MCF 10A (cell line): ENCODE data around the gene NOTO. TPM values are rescaled to one million over a fixed set of nuclear protein-coding genes. Genes with fewer than 3 reads are reported as not detected.

Source experiments
- BruUV-seq: library from RNA; stranded (reverse); fragments of 400-500 nt; replicated peaks from 2 replicates; lab custom pipeline; 2021; lab: Mats Ljungman, UMichigan
- CTCF ChIA-PET: fragments of 300-600 bp; sonication (Branson Sonifier 250); formaldehyde crosslinking; extraction: SDS; loops from one replicate; lab custom pipeline; 2021; ENCODE audit warnings: antibody characterized with exemption, inconsistent platforms; lab: Yijun Ruan, JAX
- POLR2A ChIA-PET: fragments of 300-600, 350-650 bp; sonication (Branson Sonifier 250); formaldehyde crosslinking; extraction: SDS; loops from one replicate; lab custom pipeline; 2020; ENCODE audit warnings: antibody characterized with exemption, inconsistent platforms; lab: Yijun Ruan, JAX
- DNase-seq: peaks from one replicate; pipeline ENCODE4 v3.0.0-alpha.2; 2018; ENCODE audit not compliant: unreplicated experiment
- H3K27ac Mint-ChIP-seq: one replicate; pipeline ENCODE4 v1.8.0; 2022; ENCODE audit warnings: mild to moderate bottlenecking, low read depth, mixed read lengths; ENCODE audit not compliant: unreplicated experiment
- H3K27me3 Mint-ChIP-seq: one replicate; pipeline ENCODE4 v1.8.0; 2022; ENCODE audit warnings: mixed read lengths; ENCODE audit not compliant: insufficient read depth, unreplicated experiment
- H3K36me3 Mint-ChIP-seq: one replicate; pipeline ENCODE4 v1.8.0; 2022; ENCODE audit warnings: mild to moderate bottlenecking, moderate library complexity, mixed read lengths; ENCODE audit not compliant: insufficient read depth, unreplicated experiment
- H3K4me1 Mint-ChIP-seq: one replicate; pipeline ENCODE4 v1.8.0; 2022; ENCODE audit warnings: mixed read lengths; ENCODE audit not compliant: insufficient read depth, unreplicated experiment
- H3K4me3 Mint-ChIP-seq: one replicate; pipeline ENCODE4 v1.8.0; 2022; ENCODE audit warnings: mild to moderate bottlenecking, moderate library complexity, mixed read lengths; ENCODE audit not compliant: unreplicated experiment
- H3K9me3 Mint-ChIP-seq: one replicate; pipeline ENCODE4 v1.8.0; 2022; ENCODE audit warnings: mixed read lengths; ENCODE audit not compliant: unreplicated experiment
- intact Hi-C: fragments of 100-400 bp; cut with micrococcal nuclease; formaldehyde crosslinking; loops from 2 replicates; pipeline ENCODE4 v1.14.1; 2022
- total RNA-seq: library from RNA; stranded (reverse); gene quantifications from 2 replicates; pipeline ENCODE4 v1.2.3, GENCODE V29; 2022
- TF ChIP-seq, protein P1 (sequence below): fragments of 200-600 bp; IDR thresholded peaks from one replicate; pipeline ENCODE4 v1.8.0; 2022; ENCODE audit warnings: antibody characterized with exemption, mild to moderate bottlenecking; ENCODE audit not compliant: unreplicated experiment

Gene NOTO
- total RNA-seq, 1 experiment from 2014 or later = not detected

DNA sequence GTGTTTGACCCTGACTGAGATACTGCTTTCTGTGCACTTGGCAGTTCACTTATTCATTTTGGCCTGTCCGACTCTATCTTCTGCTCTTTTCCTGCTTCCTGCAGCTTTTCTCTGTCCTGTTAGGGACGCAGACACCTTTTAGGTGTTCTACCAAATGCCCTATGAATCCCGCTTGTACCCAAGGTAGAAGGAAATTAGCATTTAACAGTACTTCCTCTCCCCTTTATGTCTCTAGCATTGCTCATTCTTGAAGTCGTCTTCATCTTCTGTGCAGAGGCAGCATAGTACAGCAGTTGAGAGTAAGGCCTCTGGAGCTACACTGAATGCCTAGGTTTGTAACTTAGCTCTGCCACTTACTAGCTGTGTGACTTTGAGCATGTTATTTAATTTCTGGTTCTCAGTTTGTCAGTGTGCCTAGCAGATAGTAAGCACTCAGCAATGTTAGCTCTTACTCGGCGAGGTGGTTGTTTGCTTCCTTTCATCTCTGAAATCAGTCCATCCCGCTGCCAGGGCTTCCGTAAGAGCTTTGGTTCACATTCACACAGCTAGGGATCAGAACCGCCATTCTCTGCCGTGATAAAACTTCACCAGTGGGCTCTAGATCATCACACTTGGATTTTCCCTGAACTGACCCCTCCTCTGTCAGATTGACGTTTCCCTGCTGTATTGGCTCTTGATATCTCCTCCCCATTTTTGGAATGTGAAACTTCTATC, 33.1 kb downstream of the NOTO start:
- Mint-ChIP-seq H3K27me3 (no peaks in the 10 kb centered on the region), H3K9me3 (no peaks in the 10 kb centered on the region), H3K36me3 (peaks cover 31% of the 10 kb centered on the region), H3K4me1 (peaks cover 23% of the 10 kb centered on the region), H3K4me3 (peak overlapping the region; percentile 75), H3K27ac (peak overlapping the region; percentile 98)
- ChIA-PET POLR2A (interaction anchor here (0.8 to 9.2 kb wide), 6 partner anchors 9 to 165 kb away, joined by 4 to 74 read pairs (median 8); no protein-coding TSS in a partner anchor), CTCF (interaction anchor here (0.5 to 8.1 kb wide), 8 partner anchors 15 to 962 kb away, joined by 3 to 36 read pairs (median 3); partner anchors contain the start of gene SMYD5)
- intact Hi-C loops = no loop called here
- no TSS peak for BruUV-seq
- DNase-seq = no peak
- TF ChIP-seq, protein P1, sequence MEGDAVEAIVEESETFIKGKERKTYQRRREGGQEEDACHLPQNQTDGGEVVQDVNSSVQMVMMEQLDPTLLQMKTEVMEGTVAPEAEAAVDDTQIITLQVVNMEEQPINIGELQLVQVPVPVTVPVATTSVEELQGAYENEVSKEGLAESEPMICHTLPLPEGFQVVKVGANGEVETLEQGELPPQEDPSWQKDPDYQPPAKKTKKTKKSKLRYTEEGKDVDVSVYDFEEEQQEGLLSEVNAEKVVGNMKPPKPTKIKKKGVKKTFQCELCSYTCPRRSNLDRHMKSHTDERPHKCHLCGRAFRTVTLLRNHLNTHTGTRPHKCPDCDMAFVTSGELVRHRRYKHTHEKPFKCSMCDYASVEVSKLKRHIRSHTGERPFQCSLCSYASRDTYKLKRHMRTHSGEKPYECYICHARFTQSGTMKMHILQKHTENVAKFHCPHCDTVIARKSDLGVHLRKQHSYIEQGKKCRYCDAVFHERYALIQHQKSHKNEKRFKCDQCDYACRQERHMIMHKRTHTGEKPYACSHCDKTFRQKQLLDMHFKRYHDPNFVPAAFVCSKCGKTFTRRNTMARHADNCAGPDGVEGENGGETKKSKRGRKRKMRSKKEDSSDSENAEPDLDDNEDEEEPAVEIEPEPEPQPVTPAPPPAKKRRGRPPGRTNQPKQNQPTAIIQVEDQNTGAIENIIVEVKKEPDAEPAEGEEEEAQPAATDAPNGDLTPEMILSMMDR = no peak

DNA sequence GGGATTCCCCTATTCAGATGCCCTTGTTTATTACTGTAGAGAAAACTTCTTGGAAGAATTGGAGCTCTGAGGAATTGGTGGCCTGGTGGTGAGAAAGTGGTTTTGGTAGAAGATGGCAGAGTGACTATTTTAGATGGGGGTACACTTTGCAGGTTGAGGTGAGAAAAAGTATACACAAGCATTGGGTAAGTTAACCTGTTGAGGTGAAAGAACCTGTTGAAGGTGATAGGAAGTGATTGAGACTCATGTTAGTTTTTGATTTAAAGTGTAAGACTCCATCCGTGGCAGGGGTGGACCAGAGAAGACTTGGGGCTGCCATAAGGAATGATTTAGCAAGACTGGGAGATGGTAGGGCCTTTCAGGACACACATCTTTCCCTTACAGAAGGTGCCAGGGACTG, 34.8 kb downstream of the NOTO start:
- no peak overlapping the region for H3K27ac Mint-ChIP-seq
- intact Hi-C loops = no loop called here
- H3K36me3 Mint-ChIP-seq = peaks cover 44% of the 10 kb centered on the region
- CTCF ChIA-PET = interaction anchor here (0.8 to 8.1 kb wide), 6 partner anchors 8 to 1352 kb away, joined by 3 to 36 read pairs (median 4); partner anchors contain the start of gene SMYD5
- no peaks in the 10 kb centered on the region for H3K9me3 Mint-ChIP-seq
- H3K4me1 Mint-ChIP-seq = peaks cover 23% of the 10 kb centered on the region
- no peak overlapping the region for H3K4me3 Mint-ChIP-seq
- H3K27me3 Mint-ChIP-seq = no peaks in the 10 kb centered on the region
- no TSS peak for BruUV-seq
- no peak for DNase-seq
- TF ChIP-seq, protein P1 = no peak
- POLR2A ChIA-PET = interaction anchor here (1.1 kb wide), 1 partner anchor 19 kb away, joined by 3 read pairs; no protein-coding TSS in a partner anchor

DNA sequence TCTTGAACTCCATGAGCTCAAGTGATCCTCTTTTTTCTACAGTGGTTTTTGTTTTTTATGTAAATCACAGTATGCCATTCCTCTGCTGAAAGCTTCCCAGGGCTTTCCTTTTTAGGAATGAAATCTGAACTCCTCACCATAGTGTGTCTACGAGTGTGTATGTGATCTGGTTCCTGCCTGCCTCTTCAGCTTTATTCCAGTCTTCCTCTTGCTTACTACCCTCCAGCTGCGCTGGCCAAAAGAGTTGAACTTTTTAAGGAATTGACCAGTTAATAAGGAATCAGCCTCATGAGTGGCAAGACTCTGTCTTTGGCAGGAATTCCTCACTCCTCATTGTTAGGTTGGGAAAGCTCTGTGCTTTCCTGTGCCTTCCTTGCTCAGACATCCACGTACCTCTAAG, 35.8 kb downstream of the NOTO start:
- intact Hi-C loops = no loop called here
- H3K27ac Mint-ChIP-seq = peak overlapping the region; percentile 23
- H3K4me1 Mint-ChIP-seq = peaks cover 23% of the 10 kb centered on the region
- H3K36me3 Mint-ChIP-seq = peaks cover 51% of the 10 kb centered on the region
- no peak overlapping the region for H3K4me3 Mint-ChIP-seq
- BruUV-seq = no TSS peak
- ChIA-PET CTCF (interaction anchor here (0.6 to 8.1 kb wide), 5 partner anchors 17 to 1728 kb away, joined by 3 to 36 read pairs (median 4); partner anchors contain the start of gene SMYD5), POLR2A (interaction anchor here (0.6 to 1.3 kb wide), 3 partner anchors 42 to 126 kb away, joined by 3 to 5 read pairs (median 4); partner anchors contain the start of genes EGR4 and RAB11FIP5)
- DNase-seq = no peak
- TF ChIP-seq, protein P1 = no peak
- no peaks in the 10 kb centered on the region for H3K27me3 Mint-ChIP-seq
- H3K9me3 Mint-ChIP-seq = no peaks in the 10 kb centered on the region

DNA sequence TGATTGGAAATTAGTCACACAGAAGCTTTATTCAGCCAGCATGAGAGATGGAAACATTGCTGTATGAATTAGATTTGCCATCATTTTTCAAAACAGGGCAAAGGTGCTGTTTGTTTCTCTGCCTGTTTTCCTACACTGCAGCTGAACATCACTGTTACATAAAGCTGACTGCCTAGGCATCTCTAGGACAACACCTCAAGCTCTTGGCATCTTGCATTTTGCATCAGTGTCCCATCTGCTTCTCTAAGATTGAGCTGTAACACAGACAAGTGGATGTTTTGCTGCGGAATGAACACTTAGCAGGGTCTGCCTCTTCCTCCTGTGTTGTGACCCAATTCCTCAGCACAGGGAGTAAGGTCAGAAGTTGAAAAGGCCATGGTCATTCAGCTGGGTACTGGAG, 36.6 kb downstream of the NOTO start:
- Mint-ChIP-seq H3K4me3 (no peak overlapping the region), H3K27ac (no peak overlapping the region), H3K36me3 (peaks cover 53% of the 10 kb centered on the region), H3K9me3 (no peaks in the 10 kb centered on the region), H3K27me3 (no peaks in the 10 kb centered on the region), H3K4me1 (peaks cover 28% of the 10 kb centered on the region)
- ChIA-PET POLR2A (interaction anchor here (0.6 to 1.3 kb wide), 3 partner anchors 9 to 127 kb away, joined by 3 to 4 read pairs (median 4); partner anchors contain the start of gene RAB11FIP5), CTCF (interaction anchor here (0.6 to 8.1 kb wide), 6 partner anchors 21 to 1235 kb away, joined by 3 to 36 read pairs (median 3); partner anchors contain the start of gene SMYD5)
- TF ChIP-seq, protein P1 = no peak
- no TSS peak for BruUV-seq
- DNase-seq = no peak
- intact Hi-C loops = no loop called here
